Osteocyte (in vitro differentiated cells): ENCODE data around the gene ANKRD27. TPM values are rescaled to one million over a fixed set of nuclear protein-coding genes. Genes with fewer than 3 reads are reported as not detected.
A peak's percentile ranks its signal among the peaks of the same experiment; 100 is the strongest.

Experiments
- DNase-seq: peaks from one replicate; pipeline ENCODE4 v3.0.0; 2021; ENCODE audit warnings: mixed read lengths; ENCODE audit not compliant: unreplicated experiment; ENCODE audit errors: extremely low spot score
- H3K27ac Mint-ChIP-seq: one replicate; pipeline ENCODE4 v1.8.0; 2021; ENCODE audit warnings: mild to moderate bottlenecking, mixed read lengths; ENCODE audit not compliant: unreplicated experiment
- H3K27me3 Mint-ChIP-seq: one replicate; pipeline ENCODE4 v1.8.0; 2021; ENCODE audit warnings: mixed read lengths; ENCODE audit not compliant: unreplicated experiment
- H3K36me3 Mint-ChIP-seq: one replicate; pipeline ENCODE4 v1.8.0; 2021; ENCODE audit warnings: mixed read lengths; ENCODE audit not compliant: unreplicated experiment
- H3K4me1 Mint-ChIP-seq: one replicate; pipeline ENCODE4 v1.8.0; 2021; ENCODE audit warnings: mixed read lengths; ENCODE audit not compliant: unreplicated experiment
- H3K4me3 Mint-ChIP-seq: one replicate; pipeline ENCODE4 v1.8.0; 2021; ENCODE audit warnings: mild to moderate bottlenecking, moderate library complexity, mixed read lengths; ENCODE audit not compliant: unreplicated experiment
- H3K9me3 Mint-ChIP-seq: one replicate; pipeline ENCODE4 v1.8.0; 2021; ENCODE audit warnings: mixed read lengths; ENCODE audit not compliant: unreplicated experiment
- total RNA-seq: library from RNA; stranded (reverse); gene quantifications from 2 replicates; pipeline ENCODE4 v1.2.1, GENCODE V29; 2021
- TF ChIP-seq, protein P1 (sequence below): fragments of 200-600 bp; sonication (generic); IDR thresholded peaks from 2 replicates; pipeline ENCODE4 v1.5.0; 2021; ENCODE audit warnings: antibody characterized with exemption, mild to moderate bottlenecking, moderate library complexity

Gene ANKRD27
- total RNA-seq, 1 donor from 2014 or later, result 24.1 TPM

DNA sequence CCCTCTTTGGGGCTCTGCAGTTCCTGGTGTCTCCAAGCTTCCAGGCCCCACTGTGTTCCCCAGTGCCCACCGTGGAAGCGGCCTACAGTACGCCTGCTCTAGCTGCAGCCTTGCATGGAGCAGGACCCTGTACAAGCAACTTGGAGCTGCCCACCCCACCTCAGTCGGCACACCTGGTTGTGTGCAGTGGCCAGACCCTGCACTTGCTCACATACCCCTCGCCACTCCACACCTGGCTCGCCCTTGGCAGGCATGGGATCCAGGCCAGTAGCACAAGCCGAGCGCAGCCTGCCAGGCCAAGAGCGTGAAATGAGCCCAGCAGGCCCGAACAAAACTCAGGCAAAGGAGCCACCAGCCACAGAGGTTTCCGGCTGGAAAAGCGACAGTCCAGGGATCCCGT lies 36.4 kb downstream of the ANKRD27 start:
- TF ChIP-seq, protein P1, sequence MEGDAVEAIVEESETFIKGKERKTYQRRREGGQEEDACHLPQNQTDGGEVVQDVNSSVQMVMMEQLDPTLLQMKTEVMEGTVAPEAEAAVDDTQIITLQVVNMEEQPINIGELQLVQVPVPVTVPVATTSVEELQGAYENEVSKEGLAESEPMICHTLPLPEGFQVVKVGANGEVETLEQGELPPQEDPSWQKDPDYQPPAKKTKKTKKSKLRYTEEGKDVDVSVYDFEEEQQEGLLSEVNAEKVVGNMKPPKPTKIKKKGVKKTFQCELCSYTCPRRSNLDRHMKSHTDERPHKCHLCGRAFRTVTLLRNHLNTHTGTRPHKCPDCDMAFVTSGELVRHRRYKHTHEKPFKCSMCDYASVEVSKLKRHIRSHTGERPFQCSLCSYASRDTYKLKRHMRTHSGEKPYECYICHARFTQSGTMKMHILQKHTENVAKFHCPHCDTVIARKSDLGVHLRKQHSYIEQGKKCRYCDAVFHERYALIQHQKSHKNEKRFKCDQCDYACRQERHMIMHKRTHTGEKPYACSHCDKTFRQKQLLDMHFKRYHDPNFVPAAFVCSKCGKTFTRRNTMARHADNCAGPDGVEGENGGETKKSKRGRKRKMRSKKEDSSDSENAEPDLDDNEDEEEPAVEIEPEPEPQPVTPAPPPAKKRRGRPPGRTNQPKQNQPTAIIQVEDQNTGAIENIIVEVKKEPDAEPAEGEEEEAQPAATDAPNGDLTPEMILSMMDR, result no peak
- DNase-seq, result no peak
- H3K9me3 Mint-ChIP-seq, result no peaks in the 10 kb centered on the region
- no peak overlapping the region for H3K4me3 Mint-ChIP-seq
- H3K27me3 Mint-ChIP-seq, result no peaks in the 10 kb centered on the region
- H3K27ac Mint-ChIP-seq, result no peak overlapping the region
- H3K36me3 Mint-ChIP-seq, result peaks cover 35% of the 10 kb centered on the region
- H3K4me1 Mint-ChIP-seq, result no peaks in the 10 kb centered on the region

DNA sequence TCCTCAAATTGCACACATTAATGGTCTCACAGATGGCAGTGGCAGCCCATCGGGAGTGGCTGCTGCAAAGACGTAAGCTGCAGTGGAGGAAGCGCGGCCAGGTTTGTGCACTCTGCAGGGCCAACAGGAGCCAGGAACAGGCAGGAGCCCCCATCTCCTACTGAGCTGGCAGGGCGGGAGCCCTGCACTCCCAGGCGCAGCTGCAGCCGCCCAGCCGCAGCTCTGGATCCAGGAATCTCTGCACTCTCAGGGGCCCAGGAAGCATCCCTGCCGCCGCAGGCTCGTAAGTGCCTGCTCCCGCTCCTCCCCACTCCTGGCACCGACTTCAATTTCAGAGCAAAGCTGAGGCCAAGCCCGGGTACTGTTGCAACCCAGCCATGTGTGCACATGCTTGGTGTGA lies 37.5 kb downstream of the ANKRD27 start:
- Mint-ChIP-seq H3K4me1 (no peaks in the 10 kb centered on the region), H3K36me3 (peaks cover 28% of the 10 kb centered on the region), H3K4me3 (no peak overlapping the region), H3K27ac (peak overlapping the region; percentile 27), H3K9me3 (no peaks in the 10 kb centered on the region), H3K27me3 (no peaks in the 10 kb centered on the region)
- DNase-seq, result no peak
- TF ChIP-seq, protein P1, result no peak

DNA sequence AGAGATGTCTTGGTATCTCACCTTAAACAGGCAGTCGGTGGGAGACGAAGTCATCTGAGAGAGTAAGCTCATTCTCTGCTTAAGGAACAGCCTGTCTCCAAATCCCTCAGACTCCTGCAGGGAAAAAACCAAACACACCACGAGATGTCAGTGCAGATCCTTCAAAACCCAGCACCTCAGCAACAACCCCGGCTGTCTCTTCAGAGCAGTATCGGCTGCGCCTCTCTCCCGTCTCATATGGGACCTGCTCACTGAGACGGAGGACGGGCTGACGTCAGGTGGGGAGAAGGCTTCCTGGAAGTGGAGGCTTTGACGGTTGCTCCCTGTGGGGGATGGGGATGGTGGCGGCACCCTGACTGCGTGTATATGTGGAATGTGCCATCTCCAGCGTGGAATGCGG lies 43.6 kb downstream of the ANKRD27 start:
- Mint-ChIP-seq H3K36me3 (peaks cover 15% of the 10 kb centered on the region), H3K9me3 (no peaks in the 10 kb centered on the region), H3K27me3 (no peaks in the 10 kb centered on the region), H3K4me1 (no peaks in the 10 kb centered on the region), H3K27ac (no peak overlapping the region), H3K4me3 (no peak overlapping the region)
- DNase-seq, result no peak
- TF ChIP-seq, protein P1, result no peak

DNA sequence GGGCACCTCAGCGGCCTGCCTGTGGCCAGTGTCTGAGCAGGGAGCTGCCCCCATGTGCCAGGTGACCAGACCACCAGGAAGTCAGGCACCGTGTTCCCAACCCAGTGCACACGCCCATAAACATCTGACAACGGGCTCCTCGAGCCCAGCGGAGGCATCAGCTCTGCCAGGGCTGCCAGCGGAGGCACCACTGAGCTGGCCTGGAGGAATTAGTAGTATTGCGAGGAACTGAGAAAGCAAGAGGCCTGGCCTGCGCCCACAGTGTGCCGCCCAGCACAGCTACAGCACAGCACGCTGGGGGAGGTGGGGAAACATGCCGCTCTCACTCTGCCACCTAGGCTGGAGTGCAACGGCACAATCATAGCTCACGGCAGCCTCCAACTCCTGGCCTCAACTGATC lies 44.6 kb downstream of the ANKRD27 start:
- no peak for DNase-seq
- Mint-ChIP-seq H3K9me3 (no peaks in the 10 kb centered on the region), H3K4me1 (no peaks in the 10 kb centered on the region), H3K27me3 (no peaks in the 10 kb centered on the region), H3K4me3 (no peak overlapping the region), H3K36me3 (peaks cover 14% of the 10 kb centered on the region), H3K27ac (no peak overlapping the region)
- TF ChIP-seq, protein P1, result no peak

DNA sequence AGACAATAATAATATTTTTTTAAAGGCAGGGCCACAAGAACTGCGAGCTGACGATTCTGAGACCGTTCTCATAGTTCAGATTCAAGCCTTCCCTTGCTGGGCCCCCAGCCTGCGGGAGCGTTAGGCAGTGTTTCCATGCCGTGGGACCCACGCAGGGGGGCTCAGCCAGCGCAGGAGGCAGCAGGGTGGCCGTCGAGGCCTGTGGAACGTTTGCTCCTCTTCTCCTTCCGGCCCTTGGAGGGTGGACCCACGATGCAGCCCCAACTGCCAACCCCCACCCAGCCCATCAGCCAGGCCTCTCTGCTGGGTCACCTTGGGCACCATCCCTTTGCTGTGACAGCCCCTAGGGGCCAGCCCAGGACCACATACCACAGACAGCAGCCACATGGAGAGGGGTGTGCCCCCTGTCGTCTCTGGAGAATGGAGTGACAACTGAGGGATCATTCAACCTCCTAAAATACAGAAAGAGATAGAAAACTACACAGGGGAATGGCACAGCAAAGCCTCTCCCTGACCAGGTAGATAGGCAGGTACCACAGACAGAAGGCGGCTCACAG lies 47.2 kb downstream of the ANKRD27 start:
- no peaks in the 10 kb centered on the region for H3K9me3 Mint-ChIP-seq
- TF ChIP-seq, protein P1, result no peak
- peaks cover 22% of the 10 kb centered on the region for H3K36me3 Mint-ChIP-seq
- no peak overlapping the region for H3K4me3 Mint-ChIP-seq
- no peaks in the 10 kb centered on the region for H3K27me3 Mint-ChIP-seq
- no peak for DNase-seq
- H3K4me1 Mint-ChIP-seq, result no peaks in the 10 kb centered on the region
- H3K27ac Mint-ChIP-seq, result no peak overlapping the region
